ENCODE results near the gene AHNAK.

Gene AHNAK

GRCh38 chr11:62516736-62517371 is 29.8 kb downstream of the AHNAK start:
- H3K9me2 ChIP-seq (replicated peaks; ENCODE audit: insufficient read depth, low read length) = no peaks in the 10 kb centered on the region
- no peak overlapping the region for H3K27ac ChIP-seq (ENCODE audit: low read depth, low read length)
- H4K20me1 ChIP-seq (ENCODE audit: low read depth, low read length) = no peaks in the 10 kb centered on the region
- no peak overlapping the region for H2AFZ ChIP-seq (ENCODE audit: low read depth, low read length, severe bottlenecking)
- H3K27me3 ChIP-seq (ENCODE audit: low read length) = no peaks in the 10 kb centered on the region
- no peak overlapping the region for H3K9ac ChIP-seq (ENCODE audit: low read length)
- H3K4me2 ChIP-seq (ENCODE audit: low read depth, low read length, poor library complexity, severe bottlenecking) = no peak overlapping the region
- H3K9me3 ChIP-seq (ENCODE audit: insufficient read depth, low read length) = no peaks in the 10 kb centered on the region
- no peak overlapping the region for H3K4me3 ChIP-seq (ENCODE audit: insufficient read depth, low read length, poor library complexity, severe bottlenecking)
- no peak for TF ChIP-seq EZH2phosphoT487 (conservative IDR thresholded peaks at IDR 0.05; ENCODE audit: low read length)
- TF ChIP-seq, protein P1, sequence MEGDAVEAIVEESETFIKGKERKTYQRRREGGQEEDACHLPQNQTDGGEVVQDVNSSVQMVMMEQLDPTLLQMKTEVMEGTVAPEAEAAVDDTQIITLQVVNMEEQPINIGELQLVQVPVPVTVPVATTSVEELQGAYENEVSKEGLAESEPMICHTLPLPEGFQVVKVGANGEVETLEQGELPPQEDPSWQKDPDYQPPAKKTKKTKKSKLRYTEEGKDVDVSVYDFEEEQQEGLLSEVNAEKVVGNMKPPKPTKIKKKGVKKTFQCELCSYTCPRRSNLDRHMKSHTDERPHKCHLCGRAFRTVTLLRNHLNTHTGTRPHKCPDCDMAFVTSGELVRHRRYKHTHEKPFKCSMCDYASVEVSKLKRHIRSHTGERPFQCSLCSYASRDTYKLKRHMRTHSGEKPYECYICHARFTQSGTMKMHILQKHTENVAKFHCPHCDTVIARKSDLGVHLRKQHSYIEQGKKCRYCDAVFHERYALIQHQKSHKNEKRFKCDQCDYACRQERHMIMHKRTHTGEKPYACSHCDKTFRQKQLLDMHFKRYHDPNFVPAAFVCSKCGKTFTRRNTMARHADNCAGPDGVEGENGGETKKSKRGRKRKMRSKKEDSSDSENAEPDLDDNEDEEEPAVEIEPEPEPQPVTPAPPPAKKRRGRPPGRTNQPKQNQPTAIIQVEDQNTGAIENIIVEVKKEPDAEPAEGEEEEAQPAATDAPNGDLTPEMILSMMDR (IDR thresholded peaks at IDR 0.05; ENCODE audit: insufficient read depth, low read length, poor library complexity, severe bottlenecking) = no peak
- H3F3A ChIP-seq (ENCODE audit: insufficient read depth) = no peaks in the 10 kb centered on the region
- H3K36me3 ChIP-seq (ENCODE audit: low read length) = no peaks in the 10 kb centered on the region
- no peaks in the 10 kb centered on the region for H3K79me2 ChIP-seq (ENCODE audit: insufficient read depth, low read length)

GRCh38 chr11:62514151-62514550 is 32.5 kb downstream of the AHNAK start:
- Histone ChIP-seq H3K36me3 (ENCODE audit: low read length) (no peaks in the 10 kb centered on the region), H4K20me1 (ENCODE audit: low read depth, low read length) (no peaks in the 10 kb centered on the region), H3F3A (ENCODE audit: insufficient read depth) (no peaks in the 10 kb centered on the region), H2AFZ (ENCODE audit: low read depth, low read length, severe bottlenecking) (no peak overlapping the region), H3K9me3 (ENCODE audit: insufficient read depth, low read length) (no peaks in the 10 kb centered on the region), H3K27me3 (ENCODE audit: low read length) (no peaks in the 10 kb centered on the region), H3K9me2 (replicated peaks; ENCODE audit: insufficient read depth, low read length) (no peaks in the 10 kb centered on the region), H3K27ac (ENCODE audit: low read depth, low read length) (no peak overlapping the region), H3K79me2 (ENCODE audit: insufficient read depth, low read length) (no peaks in the 10 kb centered on the region), H3K4me3 (ENCODE audit: insufficient read depth, low read length, poor library complexity, severe bottlenecking) (no peak overlapping the region), H3K9ac (ENCODE audit: low read length) (no peak overlapping the region), H3K4me2 (ENCODE audit: low read depth, low read length, poor library complexity, severe bottlenecking) (no peak overlapping the region)
- TF ChIP-seq, protein P1 (IDR thresholded peaks at IDR 0.05; ENCODE audit: insufficient read depth, low read length, poor library complexity, severe bottlenecking) = no peak
- TF ChIP-seq EZH2phosphoT487 (conservative IDR thresholded peaks at IDR 0.05; ENCODE audit: low read length) = no peak

- Histone ChIP-seq H3K36me3 (ENCODE audit: low read length) (no peaks in the 10 kb centered on the region), H4K20me1 (ENCODE audit: low read depth, low read length) (no peaks in the 10 kb centered on the region), H3K79me2 (ENCODE audit: insufficient read depth, low read length) (no peaks in the 10 kb centered on the region), H3K4me3 (ENCODE audit: insufficient read depth, low read length, poor library complexity, severe bottlenecking) (no peak overlapping the region), H3K27me3 (ENCODE audit: low read length) (no peaks in the 10 kb centered on the region), H3F3A (ENCODE audit: insufficient read depth) (no peaks in the 10 kb centered on the region), H3K9me3 (ENCODE audit: insufficient read depth, low read length) (no peaks in the 10 kb centered on the region), H3K9me2 (replicated peaks; ENCODE audit: insufficient read depth, low read length) (no peaks in the 10 kb centered on the region), H3K9ac (ENCODE audit: low read length) (no peak overlapping the region), H2AFZ (ENCODE audit: low read depth, low read length, severe bottlenecking) (no peak overlapping the region), H3K4me2 (ENCODE audit: low read depth, low read length, poor library complexity, severe bottlenecking) (no peak overlapping the region), H3K27ac (ENCODE audit: low read depth, low read length) (no peak overlapping the region)
- TF ChIP-seq, protein P1 (IDR thresholded peaks at IDR 0.05; ENCODE audit: insufficient read depth, low read length, poor library complexity, severe bottlenecking) = no peak
- no peak for TF ChIP-seq EZH2phosphoT487 (conservative IDR thresholded peaks at IDR 0.05; ENCODE audit: low read length)
Measured at GRCh38 chr11:62513626-62514025, 33.0 kb downstream of the AHNAK start.
